HepG2 (cell line): ENCODE measurements around the gene TMEM129. TPM values are rescaled to one million over a fixed set of nuclear protein-coding genes. Genes with fewer than 3 reads are reported as not detected.

Experiments used
- BHLHE40 ChIP-seq: IDR thresholded peaks from 2 replicates; pipeline ENCODE4 v1.6.1; 2011; ENCODE audit warnings: low read length, improper control_type of control experiment
- HNF4G ChIP-seq, 2 experiments: sonication (generic) in 1 of 2; formaldehyde crosslinking in 1 of 2; IDR thresholded peaks; 2 replicates each; pipeline versions ENCODE4 v1.4.0 to v1.6.1; 2011 to 2020; ENCODE audit warnings: borderline replicate concordance in 2 of 2, low read depth in 2 of 2, mild to moderate bottlenecking in 2 of 2, low read length in 1 of 2, missing genetic modification reagents in 1 of 2, moderate library complexity in 1 of 2
- RARA ChIP-seq: IDR thresholded peaks from 2 replicates; pipeline ENCODE4 v1.6.1; 2016; ENCODE audit warnings: missing genetic modification reagents, missing compliant biosample characterization
- SETDB1 ChIP-seq: sonication (generic); formaldehyde crosslinking; IDR thresholded peaks from 2 replicates; pipeline ENCODE4 v1.5.1; 2020; ENCODE audit warnings: missing genetic modification reagents, mild to moderate bottlenecking, borderline replicate concordance
- SMAD3 ChIP-seq: sonication (generic); formaldehyde crosslinking; IDR thresholded peaks from 2 replicates; pipeline ENCODE4 v1.4.0; 2020; ENCODE audit warnings: missing genetic modification reagents
- ZMYM2 ChIP-seq: sonication (generic); formaldehyde crosslinking; IDR thresholded peaks from 2 replicates; pipeline ENCODE4 v1.8.0; 2022; ENCODE audit warnings: mild to moderate bottlenecking, missing genetic modification reagents
- ZNF567 ChIP-seq: sonication (generic); formaldehyde crosslinking; IDR thresholded peaks from 2 replicates; pipeline ENCODE4 v1.8.1; 2023; ENCODE audit warnings: mild to moderate bottlenecking, missing genetic modification reagents, borderline replicate concordance
- ZSCAN21 ChIP-seq: sonication (generic); formaldehyde crosslinking; IDR thresholded peaks from 2 replicates; pipeline ENCODE4 v1.8.0; 2022; ENCODE audit warnings: mild to moderate bottlenecking, missing genetic modification reagents, moderate library complexity, borderline replicate concordance
- polyA plus RNA-seq, 8 experiments: library from polyadenylated mRNA; depleted of rRNA in 3 of 8; stranded (reverse) in 7 of 8; unstranded in 1 of 8; fragments of >200 nt; fragmentation: Illumina TruSeq in 4 of 8; extraction: Trizol in 4 of 8; gene quantifications; 2 replicates each; pipeline versions ENCODE4 v1.2.1 to v1.2.3, GENCODE V29; 2011 to 2016; ENCODE audit warnings: low read depth in 4 of 8, missing spikeins in 1 of 8, mixed read lengths in 1 of 8; ENCODE audit not compliant: insufficient read depth in 1 of 8
- total RNA-seq, 5 experiments: library from RNA; depleted of rRNA; stranded (reverse); fragments of >200 nt; fragmentation: Illumina TruSeq; extraction: Trizol; gene quantifications; 2 replicates each; pipeline ENCODE4 v1.2.3, GENCODE V29; 2016; ENCODE audit warnings: low read depth in 1 of 5
- TF ChIP-seq, protein P1 (sequence below): sonication (generic); formaldehyde crosslinking; IDR thresholded peaks from 2 replicates; pipeline ENCODE4 v1.4.0; 2020; ENCODE audit warnings: missing genetic modification reagents
- TF ChIP-seq, protein P2 (sequence below): sonication (generic); formaldehyde crosslinking; conservative IDR thresholded peaks from 2 replicates; pipeline ENCODE4 v1.4.0; 2020; ENCODE audit warnings: missing genetic modification reagents
- TF ChIP-seq, protein P3 (sequence below): IDR thresholded peaks from 2 replicates; pipeline ENCODE4 v1.4.0; 2020; ENCODE audit warnings: mild to moderate bottlenecking, missing genetic modification reagents
- TF ChIP-seq, protein P4 (sequence below): fragments of 450-650 bp; IDR thresholded peaks from 2 replicates; pipeline ENCODE4 v1.6.1; 2017; ENCODE audit warnings: mild to moderate bottlenecking
- TF ChIP-seq, protein P5 (sequence below): sonication (generic); formaldehyde crosslinking; IDR thresholded peaks from 2 replicates; pipeline ENCODE4 v1.4.0; 2020; ENCODE audit warnings: low read depth, missing genetic modification reagents

The TMEM129 gene
- total and polyA plus RNA-seq, 2 of the 13 experiments (the other 11 are each of a cell fraction or from before 2014, with no cell fraction given) = 19.0 to 25.8 TPM

DNA sequence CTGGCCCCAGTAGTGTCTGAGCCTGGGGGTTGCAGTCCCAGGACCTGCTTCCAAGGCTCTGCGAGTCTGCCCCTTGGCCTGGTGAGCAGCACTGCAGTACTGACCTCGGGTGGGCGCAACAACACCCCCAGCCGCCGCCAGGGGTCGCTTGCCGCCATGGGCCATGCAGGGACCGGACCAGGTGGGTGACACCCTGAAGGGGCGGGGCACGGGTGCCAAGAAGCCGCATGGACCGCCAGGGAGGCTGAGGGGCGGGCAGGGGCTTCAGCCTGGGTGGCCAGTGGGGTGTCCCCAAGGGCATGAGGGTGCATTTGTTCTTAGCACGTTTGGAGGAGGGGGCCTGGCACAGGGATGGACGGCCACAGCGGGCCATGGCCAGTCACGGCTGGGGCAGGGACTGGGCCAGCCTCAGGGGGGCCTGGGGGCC is 25.2 kb upstream of the TMEM129 start (continued):
- TF ChIP-seq, protein P1, sequence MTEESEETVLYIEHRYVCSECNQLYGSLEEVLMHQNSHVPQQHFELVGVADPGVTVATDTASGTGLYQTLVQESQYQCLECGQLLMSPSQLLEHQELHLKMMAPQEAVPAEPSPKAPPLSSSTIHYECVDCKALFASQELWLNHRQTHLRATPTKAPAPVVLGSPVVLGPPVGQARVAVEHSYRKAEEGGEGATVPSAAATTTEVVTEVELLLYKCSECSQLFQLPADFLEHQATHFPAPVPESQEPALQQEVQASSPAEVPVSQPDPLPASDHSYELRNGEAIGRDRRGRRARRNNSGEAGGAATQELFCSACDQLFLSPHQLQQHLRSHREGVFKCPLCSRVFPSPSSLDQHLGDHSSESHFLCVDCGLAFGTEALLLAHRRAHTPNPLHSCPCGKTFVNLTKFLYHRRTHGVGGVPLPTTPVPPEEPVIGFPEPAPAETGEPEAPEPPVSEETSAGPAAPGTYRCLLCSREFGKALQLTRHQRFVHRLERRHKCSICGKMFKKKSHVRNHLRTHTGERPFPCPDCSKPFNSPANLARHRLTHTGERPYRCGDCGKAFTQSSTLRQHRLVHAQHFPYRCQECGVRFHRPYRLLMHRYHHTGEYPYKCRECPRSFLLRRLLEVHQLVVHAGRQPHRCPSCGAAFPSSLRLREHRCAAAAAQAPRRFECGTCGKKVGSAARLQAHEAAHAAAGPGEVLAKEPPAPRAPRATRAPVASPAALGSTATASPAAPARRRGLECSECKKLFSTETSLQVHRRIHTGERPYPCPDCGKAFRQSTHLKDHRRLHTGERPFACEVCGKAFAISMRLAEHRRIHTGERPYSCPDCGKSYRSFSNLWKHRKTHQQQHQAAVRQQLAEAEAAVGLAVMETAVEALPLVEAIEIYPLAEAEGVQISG (CRISPR knock-in tag) = peak; percentile 69
- TF ChIP-seq ZSCAN21 (peak; percentile 41; the same call in 1 of the 2 replicates), SMAD3 (0 out of 2 replicates have a peak, but pooled peaks have one; percentile 29), RARA (CRISPR knock-in tag) (peak; percentile 24; the same call in 1 of the 2 replicates), HNF4G (IDR thresholded peaks at IDR 0.05; ENCODE audit: borderline replicate concordance, low read depth, low read length) (peak; percentile 27; the same call in 1 of the 2 replicates), HNF4G (CRISPR knock-in tag; IDR thresholded peaks at IDR 0.05; ENCODE audit: borderline replicate concordance, low read depth) (no peak), SETDB1 (CRISPR knock-in tag) (no peak), ZNF567 (no peak), BHLHE40 (0 out of 2 replicates have a peak, but pooled peaks have one; percentile 34), ZMYM2 (CRISPR knock-in tag) (0 out of 2 replicates have a peak, but pooled peaks have one; percentile 15)
- TF ChIP-seq, protein P2, sequence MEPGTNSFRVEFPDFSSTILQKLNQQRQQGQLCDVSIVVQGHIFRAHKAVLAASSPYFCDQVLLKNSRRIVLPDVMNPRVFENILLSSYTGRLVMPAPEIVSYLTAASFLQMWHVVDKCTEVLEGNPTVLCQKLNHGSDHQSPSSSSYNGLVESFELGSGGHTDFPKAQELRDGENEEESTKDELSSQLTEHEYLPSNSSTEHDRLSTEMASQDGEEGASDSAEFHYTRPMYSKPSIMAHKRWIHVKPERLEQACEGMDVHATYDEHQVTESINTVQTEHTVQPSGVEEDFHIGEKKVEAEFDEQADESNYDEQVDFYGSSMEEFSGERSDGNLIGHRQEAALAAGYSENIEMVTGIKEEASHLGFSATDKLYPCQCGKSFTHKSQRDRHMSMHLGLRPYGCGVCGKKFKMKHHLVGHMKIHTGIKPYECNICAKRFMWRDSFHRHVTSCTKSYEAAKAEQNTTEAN (CRISPR knock-in tag) = no peak
- TF ChIP-seq, protein P3, sequence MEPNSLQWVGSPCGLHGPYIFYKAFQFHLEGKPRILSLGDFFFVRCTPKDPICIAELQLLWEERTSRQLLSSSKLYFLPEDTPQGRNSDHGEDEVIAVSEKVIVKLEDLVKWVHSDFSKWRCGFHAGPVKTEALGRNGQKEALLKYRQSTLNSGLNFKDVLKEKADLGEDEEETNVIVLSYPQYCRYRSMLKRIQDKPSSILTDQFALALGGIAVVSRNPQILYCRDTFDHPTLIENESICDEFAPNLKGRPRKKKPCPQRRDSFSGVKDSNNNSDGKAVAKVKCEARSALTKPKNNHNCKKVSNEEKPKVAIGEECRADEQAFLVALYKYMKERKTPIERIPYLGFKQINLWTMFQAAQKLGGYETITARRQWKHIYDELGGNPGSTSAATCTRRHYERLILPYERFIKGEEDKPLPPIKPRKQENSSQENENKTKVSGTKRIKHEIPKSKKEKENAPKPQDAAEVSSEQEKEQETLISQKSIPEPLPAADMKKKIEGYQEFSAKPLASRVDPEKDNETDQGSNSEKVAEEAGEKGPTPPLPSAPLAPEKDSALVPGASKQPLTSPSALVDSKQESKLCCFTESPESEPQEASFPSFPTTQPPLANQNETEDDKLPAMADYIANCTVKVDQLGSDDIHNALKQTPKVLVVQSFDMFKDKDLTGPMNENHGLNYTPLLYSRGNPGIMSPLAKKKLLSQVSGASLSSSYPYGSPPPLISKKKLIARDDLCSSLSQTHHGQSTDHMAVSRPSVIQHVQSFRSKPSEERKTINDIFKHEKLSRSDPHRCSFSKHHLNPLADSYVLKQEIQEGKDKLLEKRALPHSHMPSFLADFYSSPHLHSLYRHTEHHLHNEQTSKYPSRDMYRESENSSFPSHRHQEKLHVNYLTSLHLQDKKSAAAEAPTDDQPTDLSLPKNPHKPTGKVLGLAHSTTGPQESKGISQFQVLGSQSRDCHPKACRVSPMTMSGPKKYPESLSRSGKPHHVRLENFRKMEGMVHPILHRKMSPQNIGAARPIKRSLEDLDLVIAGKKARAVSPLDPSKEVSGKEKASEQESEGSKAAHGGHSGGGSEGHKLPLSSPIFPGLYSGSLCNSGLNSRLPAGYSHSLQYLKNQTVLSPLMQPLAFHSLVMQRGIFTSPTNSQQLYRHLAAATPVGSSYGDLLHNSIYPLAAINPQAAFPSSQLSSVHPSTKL = 0 out of 2 replicates have a peak, but pooled peaks have one; percentile 25
- TF ChIP-seq, protein P4, sequence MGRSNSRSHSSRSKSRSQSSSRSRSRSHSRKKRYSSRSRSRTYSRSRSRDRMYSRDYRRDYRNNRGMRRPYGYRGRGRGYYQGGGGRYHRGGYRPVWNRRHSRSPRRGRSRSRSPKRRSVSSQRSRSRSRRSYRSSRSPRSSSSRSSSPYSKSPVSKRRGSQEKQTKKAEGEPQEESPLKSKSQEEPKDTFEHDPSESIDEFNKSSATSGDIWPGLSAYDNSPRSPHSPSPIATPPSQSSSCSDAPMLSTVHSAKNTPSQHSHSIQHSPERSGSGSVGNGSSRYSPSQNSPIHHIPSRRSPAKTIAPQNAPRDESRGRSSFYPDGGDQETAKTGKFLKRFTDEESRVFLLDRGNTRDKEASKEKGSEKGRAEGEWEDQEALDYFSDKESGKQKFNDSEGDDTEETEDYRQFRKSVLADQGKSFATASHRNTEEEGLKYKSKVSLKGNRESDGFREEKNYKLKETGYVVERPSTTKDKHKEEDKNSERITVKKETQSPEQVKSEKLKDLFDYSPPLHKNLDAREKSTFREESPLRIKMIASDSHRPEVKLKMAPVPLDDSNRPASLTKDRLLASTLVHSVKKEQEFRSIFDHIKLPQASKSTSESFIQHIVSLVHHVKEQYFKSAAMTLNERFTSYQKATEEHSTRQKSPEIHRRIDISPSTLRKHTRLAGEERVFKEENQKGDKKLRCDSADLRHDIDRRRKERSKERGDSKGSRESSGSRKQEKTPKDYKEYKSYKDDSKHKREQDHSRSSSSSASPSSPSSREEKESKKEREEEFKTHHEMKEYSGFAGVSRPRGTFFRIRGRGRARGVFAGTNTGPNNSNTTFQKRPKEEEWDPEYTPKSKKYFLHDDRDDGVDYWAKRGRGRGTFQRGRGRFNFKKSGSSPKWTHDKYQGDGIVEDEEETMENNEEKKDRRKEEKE = no peak
- TF ChIP-seq, protein P5, sequence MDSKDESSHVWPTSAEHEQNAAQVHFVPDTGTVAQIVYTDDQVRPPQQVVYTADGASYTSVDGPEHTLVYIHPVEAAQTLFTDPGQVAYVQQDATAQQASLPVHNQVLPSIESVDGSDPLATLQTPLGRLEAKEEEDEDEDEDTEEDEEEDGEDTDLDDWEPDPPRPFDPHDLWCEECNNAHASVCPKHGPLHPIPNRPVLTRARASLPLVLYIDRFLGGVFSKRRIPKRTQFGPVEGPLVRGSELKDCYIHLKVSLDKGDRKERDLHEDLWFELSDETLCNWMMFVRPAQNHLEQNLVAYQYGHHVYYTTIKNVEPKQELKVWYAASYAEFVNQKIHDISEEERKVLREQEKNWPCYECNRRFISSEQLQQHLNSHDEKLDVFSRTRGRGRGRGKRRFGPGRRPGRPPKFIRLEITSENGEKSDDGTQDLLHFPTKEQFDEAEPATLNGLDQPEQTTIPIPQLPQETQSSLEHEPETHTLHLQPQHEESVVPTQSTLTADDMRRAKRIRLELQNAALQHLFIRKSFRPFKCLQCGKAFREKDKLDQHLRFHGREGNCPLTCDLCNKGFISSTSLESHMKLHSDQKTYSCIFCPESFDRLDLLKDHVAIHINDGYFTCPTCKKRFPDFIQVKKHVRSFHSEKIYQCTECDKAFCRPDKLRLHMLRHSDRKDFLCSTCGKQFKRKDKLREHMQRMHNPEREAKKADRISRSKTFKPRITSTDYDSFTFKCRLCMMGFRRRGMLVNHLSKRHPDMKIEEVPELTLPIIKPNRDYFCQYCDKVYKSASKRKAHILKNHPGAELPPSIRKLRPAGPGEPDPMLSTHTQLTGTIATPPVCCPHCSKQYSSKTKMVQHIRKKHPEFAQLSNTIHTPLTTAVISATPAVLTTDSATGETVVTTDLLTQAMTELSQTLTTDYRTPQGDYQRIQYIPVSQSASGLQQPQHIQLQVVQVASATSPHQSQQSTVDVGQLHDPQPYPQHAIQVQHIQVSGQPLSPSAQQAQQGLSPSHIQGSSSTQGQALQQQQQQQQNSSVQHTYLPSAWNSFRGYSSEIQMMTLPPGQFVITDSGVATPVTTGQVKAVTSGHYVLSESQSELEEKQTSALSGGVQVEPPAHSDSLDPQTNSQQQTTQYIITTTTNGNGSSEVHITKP (CRISPR knock-in tag) = peak; percentile 74; the same call in 1 of the 2 replicates
